CD4-positive, alpha-beta T cell treated with Interleukin-15 for 4 hours (primary cell): ENCODE results near the gene CLCN7.

Experiments used
- DNase-seq: peaks from one replicate; pipeline ENCODE4 v3.0.0-alpha.2; 2020; ENCODE audit warnings: low spot score

CLCN7 gene

DNA sequence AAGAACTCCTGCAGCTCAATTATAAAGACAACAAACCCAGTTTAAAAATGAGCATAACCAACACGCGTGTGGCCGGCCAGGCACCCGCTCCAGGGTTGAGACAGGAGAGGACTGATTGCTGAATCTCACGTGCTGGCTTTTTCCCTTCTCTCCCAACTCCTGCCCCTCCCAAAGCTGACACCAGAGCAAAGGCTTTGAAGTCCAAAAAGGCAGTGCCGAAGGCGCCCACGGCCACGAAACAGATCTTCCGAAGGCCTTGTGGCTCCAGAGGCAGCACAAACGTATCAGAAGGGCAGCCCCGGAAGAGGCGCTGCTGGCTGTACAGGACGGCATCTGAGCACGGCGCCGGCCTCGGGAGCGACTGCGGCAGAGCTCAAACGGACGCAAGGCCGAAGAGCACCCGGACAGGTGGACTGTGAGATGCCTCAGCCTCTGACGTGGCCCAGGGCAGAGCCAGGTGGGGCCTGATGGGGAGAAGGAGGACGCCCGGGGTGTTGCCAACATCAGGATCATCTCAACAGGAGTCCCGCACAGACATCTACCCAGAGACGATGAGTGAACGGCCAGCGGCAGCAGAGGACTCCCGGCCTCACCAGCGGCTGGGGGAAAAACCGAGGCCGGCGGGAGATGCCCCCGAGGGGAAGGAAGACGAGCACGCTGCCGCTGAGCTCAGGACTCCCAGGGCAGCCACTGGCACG, 10.5 kb downstream of the CLCN7 start:
- no peak for DNase-seq

GRCh38 chr16:1461146-1461545, 13.7 kb downstream of the CLCN7 start:
- DNase-seq, result no peak

DNA sequence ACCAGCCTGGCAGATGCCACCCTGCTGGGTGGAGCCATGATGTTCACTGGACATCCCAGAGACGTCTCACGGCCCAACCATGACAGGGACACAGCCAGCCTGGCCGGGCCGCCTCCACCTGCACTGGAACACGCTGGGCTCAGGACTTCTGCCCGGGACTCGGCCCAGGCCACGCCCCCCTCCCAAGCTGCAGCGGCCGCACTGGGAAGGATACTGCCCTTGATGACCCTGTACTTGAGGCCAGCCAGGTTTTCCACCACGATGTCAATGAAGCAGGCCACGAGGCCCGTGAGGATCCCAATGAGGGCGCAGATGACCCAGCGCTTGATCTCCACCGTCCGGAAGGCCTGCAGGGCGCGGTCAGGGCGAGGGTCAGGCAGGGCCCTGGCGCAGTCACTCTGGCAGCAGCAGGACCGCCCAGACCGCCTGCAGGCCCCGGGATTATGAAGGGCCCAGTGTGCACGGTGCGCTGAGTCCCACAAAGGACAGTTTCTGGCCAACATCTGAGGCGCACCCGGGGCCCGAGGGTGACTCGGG, 14.2 kb downstream of the CLCN7 start:
- DNase-seq, result no peak

- no peak for DNase-seq
Observed at GRCh38 chr16:1459967-1460366, 14.9 kb downstream of the CLCN7 start.

DNA sequence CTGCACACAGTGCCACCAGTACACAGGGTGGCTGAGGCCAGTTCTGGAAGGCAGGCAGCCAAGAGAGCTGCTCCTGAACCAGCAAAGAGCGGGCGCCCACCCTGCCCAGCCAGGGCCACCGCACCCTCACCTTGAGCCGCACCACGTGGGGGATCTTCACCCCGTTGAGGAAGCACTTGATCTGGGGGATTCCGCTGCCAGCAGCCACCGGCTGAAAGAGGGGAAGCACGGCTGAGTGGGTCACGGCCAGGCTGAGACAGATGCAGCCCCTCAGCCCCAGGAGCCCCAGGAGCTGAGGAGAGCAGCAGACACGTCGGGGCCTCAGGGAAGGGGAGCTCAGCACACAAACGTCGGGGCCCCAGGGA, 15.9 kb downstream of the CLCN7 start:
- no peak for DNase-seq

GRCh38 chr16:1458336-1458976, 16.4 kb downstream of the CLCN7 start:
- no peak for DNase-seq

DNA sequence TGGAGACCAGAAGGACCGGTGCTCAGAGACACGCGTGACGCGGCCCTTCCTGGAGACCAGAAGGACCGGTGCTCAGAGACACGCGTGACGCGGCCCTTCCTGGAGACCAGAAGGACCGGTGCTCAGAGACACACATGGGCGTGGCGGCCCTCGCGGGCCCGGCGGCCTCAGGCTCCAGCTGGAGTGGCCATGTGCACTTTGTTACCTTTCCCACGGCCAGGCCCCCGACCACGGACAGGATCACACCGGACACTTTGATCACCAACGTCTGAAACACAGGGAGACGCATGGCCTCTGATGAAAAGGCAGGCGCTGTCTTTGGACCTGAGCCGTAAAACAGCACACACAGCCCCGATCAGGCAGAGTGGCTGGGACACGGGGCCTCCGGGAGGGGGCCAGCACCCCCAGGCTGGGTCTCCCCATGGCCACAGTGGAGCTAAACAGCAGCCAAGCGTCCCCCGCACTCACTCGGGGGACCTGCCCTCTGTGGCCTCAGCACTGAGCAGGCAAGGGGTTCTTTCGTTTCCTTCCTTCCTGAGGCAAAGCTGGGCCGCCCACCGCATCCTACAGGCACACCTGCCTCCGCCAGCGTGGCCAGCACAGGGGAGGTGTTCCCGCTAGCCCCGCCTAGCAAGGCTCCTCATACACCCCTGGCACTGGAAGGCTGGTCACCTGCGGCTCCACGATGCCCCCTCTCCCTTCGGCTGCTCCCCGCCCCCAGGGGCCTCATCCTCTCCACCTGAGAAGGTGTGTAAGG, 17.2 kb downstream of the CLCN7 start:
- no peak for DNase-seq

DNA sequence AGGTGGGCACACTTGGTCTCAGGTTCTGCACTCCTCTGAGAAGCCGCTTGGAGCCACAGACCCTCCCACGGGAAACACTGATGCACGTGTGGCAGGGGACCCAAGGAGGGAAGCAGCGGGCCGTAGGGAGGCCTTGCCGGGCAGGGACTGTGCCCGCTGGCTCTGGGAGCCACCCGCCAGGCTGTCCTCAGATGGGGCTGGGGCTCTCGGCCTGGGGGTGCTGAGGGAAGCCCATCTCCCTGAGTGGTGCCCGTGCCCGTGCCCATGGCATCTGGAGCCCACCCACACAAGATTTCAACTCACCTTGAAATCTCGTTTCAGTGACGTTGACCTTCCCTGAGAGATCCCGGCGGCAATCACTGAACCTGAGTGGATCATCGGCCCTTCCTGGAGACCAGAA, 17.9 kb downstream of the CLCN7 start:
- DNase-seq, result no peak

DNA sequence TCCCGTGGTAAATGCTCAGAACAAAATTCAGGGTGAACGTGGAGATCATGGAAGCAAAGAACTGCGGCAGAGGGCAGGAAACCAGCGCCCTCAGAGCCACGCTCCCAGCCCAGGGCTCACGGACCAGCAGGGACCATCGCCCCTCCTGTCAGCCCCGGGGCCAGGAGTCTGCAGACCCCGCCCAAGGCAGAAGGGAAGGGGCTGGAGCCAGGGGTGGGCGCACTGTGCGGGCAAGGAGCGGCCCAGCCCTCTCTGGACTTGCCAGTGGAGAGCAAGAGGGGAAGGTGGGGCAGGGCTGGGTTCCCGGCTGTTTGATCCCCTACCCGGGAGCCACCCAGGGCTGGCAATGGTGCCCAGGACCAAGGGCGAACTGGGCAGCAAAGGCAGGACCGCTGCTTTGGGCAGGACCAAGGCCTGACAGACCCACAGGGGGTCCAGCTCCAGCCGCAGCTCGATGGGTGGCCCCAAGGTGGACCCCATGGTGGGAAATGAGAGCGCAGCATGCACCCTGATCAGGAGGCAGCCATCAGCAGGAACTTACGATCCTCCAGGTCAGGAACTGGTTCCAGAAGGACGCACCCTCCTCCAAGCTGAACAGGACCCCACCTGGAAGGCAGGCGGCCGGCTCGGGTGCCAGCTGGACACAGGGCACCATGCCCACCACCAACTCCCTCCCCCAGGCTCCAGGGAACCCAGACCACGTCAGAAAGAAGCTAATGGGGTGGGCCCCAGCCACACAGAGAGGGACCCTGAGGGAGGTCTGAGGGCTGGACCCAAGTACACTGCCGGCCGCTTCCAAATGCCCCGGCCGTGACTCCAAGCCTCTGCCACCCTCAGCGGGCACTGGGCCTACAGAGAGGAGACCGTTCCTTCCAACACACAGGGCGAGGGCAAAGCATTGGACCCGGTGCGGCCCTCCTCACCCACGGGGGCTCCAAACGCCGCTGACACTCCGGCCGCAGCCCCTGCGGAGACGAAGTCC, 19.3 kb downstream of the CLCN7 start:
- no peak for DNase-seq

GRCh38 chr16:1454561-1454960, 20.3 kb downstream of the CLCN7 start:
- no peak for DNase-seq

GRCh38 chr16:1453316-1453715, 21.5 kb downstream of the CLCN7 start:
- no peak for DNase-seq

DNA sequence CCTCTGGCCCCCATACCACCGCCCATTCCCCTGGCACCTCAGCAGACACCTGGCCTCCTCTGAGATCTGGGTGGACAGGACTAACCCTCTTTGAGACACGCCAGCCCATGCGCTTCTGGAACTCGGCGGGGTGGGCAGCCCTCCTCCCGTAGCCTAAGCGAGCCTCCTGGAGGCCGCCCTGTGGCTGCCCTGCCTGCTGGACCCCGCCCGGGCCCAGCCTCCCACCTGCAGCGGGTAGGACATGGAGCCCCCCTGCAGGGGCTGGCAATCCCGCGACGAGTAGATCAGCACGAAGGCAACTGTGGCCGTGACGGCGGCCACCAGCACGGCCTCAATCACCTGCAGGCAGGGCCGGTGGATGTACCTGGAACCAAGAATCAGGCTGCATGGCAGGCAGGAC, 22.3 kb downstream of the CLCN7 start:
- no peak for DNase-seq

GRCh38 chr16:1451702-1452392, 23.0 kb downstream of the CLCN7 start:
- no peak for DNase-seq

- no peak for DNase-seq
Observed at GRCh38 chr16:1450841-1451240, 24.0 kb downstream of the CLCN7 start.

- no peak for DNase-seq
Observed at GRCh38 chr16:1450218-1450617, 24.6 kb downstream of the CLCN7 start.

DNA sequence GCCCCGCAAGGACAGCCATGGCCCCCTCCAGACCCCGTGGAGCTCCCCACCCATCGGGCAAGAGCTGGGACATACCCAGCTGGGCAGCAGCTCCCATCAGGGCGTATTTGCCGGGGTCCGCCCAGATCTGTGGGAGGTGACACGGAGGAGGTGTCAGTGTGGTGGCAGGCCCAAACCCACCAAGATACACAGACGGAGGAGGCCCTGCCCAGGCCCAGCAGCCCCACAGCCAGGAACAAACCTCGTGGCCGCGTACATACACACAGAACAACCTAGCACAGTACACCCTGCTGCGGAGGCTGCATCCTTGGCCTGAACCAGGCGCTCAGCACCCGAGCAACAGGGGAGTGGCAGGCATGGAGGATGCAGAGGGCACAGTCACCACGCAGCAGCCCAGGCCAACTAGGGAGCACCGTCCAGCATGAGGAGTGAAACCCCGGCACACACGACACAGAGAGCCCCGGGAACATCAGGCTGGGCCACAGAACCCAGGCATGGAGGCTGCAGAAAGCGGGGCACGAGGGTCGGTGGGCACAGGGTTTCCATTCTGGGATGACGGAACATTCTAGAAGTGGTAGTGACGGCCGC, 25.5 kb downstream of the CLCN7 start:
- no peak for DNase-seq

GRCh38 chr16:1448536-1449116, 26.2 kb downstream of the CLCN7 start:
- DNase-seq, result no peak

- no peak for DNase-seq
Observed at GRCh38 chr16:1447965-1448364, 26.9 kb downstream of the CLCN7 start.

- DNase-seq, result no peak
Observed at GRCh38 chr16:1446296-1447080, 28.3 kb downstream of the CLCN7 start.
